Measurements from ENCODE around the gene LRRC55. TPM values are rescaled to one million over a fixed set of nuclear protein-coding genes. Genes with fewer than 3 reads are reported as not detected.
A peak's percentile ranks its signal among the peaks of the same experiment; 100 is the strongest.

The LRRC55 gene
- total RNA-seq, 1 experiment from 2014 or later, result not detected

GRCh38 chr11:57153448-57153847 lies 28.3 kb upstream of the LRRC55 start:
- BruUV-seq (replicated peaks), result no TSS peak
- Mint-ChIP-seq H3K36me3 (ENCODE audit: insufficient read depth, unreplicated experiment) (no peaks in the 10 kb centered on the region), H3K4me1 (ENCODE audit: low read depth, unreplicated experiment) (peaks cover 21% of the 10 kb centered on the region), H3K27ac (ENCODE audit: unreplicated experiment) (no peak overlapping the region), H3K27me3 (ENCODE audit: unreplicated experiment) (peaks cover 13% of the 10 kb centered on the region), H3K4me3 (ENCODE audit: low read depth, unreplicated experiment) (no peak overlapping the region), H3K9me3 (ENCODE audit: low read depth, unreplicated experiment) (no peaks in the 10 kb centered on the region)
- intact Hi-C loops (cut with micrococcal nuclease; ENCODE audit: unreplicated experiment), result no loop called here
- CTCF ChIA-PET, result no interaction called here
- TF ChIP-seq CTCF (IDR thresholded peaks at IDR 0.05; ENCODE audit: unreplicated experiment), result no peak
- DNase-seq, result no peak

- Mint-ChIP-seq H3K9me3 (ENCODE audit: low read depth, unreplicated experiment) (no peaks in the 10 kb centered on the region), H3K4me1 (ENCODE audit: low read depth, unreplicated experiment) (peaks cover 21% of the 10 kb centered on the region), H3K36me3 (ENCODE audit: insufficient read depth, unreplicated experiment) (no peaks in the 10 kb centered on the region), H3K27ac (ENCODE audit: unreplicated experiment) (no peak overlapping the region), H3K4me3 (ENCODE audit: low read depth, unreplicated experiment) (no peak overlapping the region), H3K27me3 (ENCODE audit: unreplicated experiment) (no peaks in the 10 kb centered on the region)
- intact Hi-C loops (cut with micrococcal nuclease; ENCODE audit: unreplicated experiment), result no loop called here
- TF ChIP-seq CTCF (IDR thresholded peaks at IDR 0.05; ENCODE audit: unreplicated experiment), result no peak
- no TSS peak for BruUV-seq (replicated peaks)
- CTCF ChIA-PET, result no interaction called here
- DNase-seq, result no peak
Observed at GRCh38 chr11:57154739-57155138, 27.0 kb upstream of the LRRC55 start.

- TF ChIP-seq CTCF (IDR thresholded peaks at IDR 0.05; ENCODE audit: unreplicated experiment), result no peak
- Mint-ChIP-seq H3K9me3 (ENCODE audit: low read depth, unreplicated experiment) (no peaks in the 10 kb centered on the region), H3K27me3 (ENCODE audit: unreplicated experiment) (no peaks in the 10 kb centered on the region), H3K36me3 (ENCODE audit: insufficient read depth, unreplicated experiment) (no peaks in the 10 kb centered on the region), H3K4me3 (ENCODE audit: low read depth, unreplicated experiment) (no peak overlapping the region), H3K27ac (ENCODE audit: unreplicated experiment) (peak overlapping the region; percentile 71), H3K4me1 (ENCODE audit: low read depth, unreplicated experiment) (peaks cover 21% of the 10 kb centered on the region)
- no peak for DNase-seq
- no TSS peak for BruUV-seq (replicated peaks)
- CTCF ChIA-PET, result no interaction called here
- intact Hi-C loops (cut with micrococcal nuclease; ENCODE audit: unreplicated experiment), result no loop called here
Observed at GRCh38 chr11:57155400-57155799, 26.4 kb upstream of the LRRC55 start.

- DNase-seq, result no peak
- no peaks in the 10 kb centered on the region for H3K9me3 Mint-ChIP-seq (ENCODE audit: low read depth, unreplicated experiment)
- no peak overlapping the region for H3K4me3 Mint-ChIP-seq (ENCODE audit: low read depth, unreplicated experiment)
- intact Hi-C loops (cut with micrococcal nuclease; ENCODE audit: unreplicated experiment), result no loop called here
- peaks cover 21% of the 10 kb centered on the region for H3K4me1 Mint-ChIP-seq (ENCODE audit: low read depth, unreplicated experiment)
- no peak for TF ChIP-seq CTCF (IDR thresholded peaks at IDR 0.05; ENCODE audit: unreplicated experiment)
- no peaks in the 10 kb centered on the region for H3K36me3 Mint-ChIP-seq (ENCODE audit: insufficient read depth, unreplicated experiment)
- no TSS peak for BruUV-seq (replicated peaks)
- H3K27me3 Mint-ChIP-seq (ENCODE audit: unreplicated experiment), result peaks cover 6% of the 10 kb centered on the region
- peak overlapping the region; percentile 71 for H3K27ac Mint-ChIP-seq (ENCODE audit: unreplicated experiment)
- CTCF ChIA-PET, result no interaction called here
Observed at GRCh38 chr11:57155838-57156607, 25.7 kb upstream of the LRRC55 start.

All from Calu3 (cell line).